CD4-positive, alpha-beta T cell (primary cell): ENCODE data around the gene GNG7. TPM values are rescaled to one million over a fixed set of nuclear protein-coding genes. Genes with fewer than 3 reads are reported as not detected.

ENCODE experiments used
- ATAC-seq: fragments of 200-7000 bp; cut with Tn5 transposase; one replicate; pipeline ENCODE4 v1.10.0; 2022; ENCODE audit warnings: mild to moderate bottlenecking; ENCODE audit not compliant: poor library complexity
- CTCF ChIA-PET: fragments of 350-600 bp; sonication (Branson Sonifier 250); formaldehyde crosslinking; loops from one replicate; lab custom pipeline; 2021; ENCODE audit warnings: antibody characterized with exemption, inconsistent platforms; lab: Charles Lee
- POLR2A ChIA-PET: fragments of 350-600 bp; sonication (Branson Sonifier 250); formaldehyde crosslinking; loops from one replicate; lab custom pipeline; 2021; ENCODE audit warnings: antibody characterized with exemption, inconsistent platforms; lab: Charles Lee
- DNase-seq, 14 experiments: peaks; one replicate each; pipeline ENCODE4 v3.0.0-alpha.2; 2013 to 2020; ENCODE audit warnings: mixed read lengths in 2 of 14
- H3K27ac ChIP-seq, 2 donors: one replicate each; pipeline versions ENCODE4 v1.5.1 to v1.7.0; 2013; ENCODE audit warnings: low read length in 2 of 2, low read depth in 1 of 2, mild to moderate bottlenecking in 1 of 2
- H3K27me3 ChIP-seq, 2 experiments: 1 replicate in 1 of 2; 2 replicates in 1 of 2; pipeline versions ENCODE4 v1.6.1 to v1.7.0; 2013; ENCODE audit warnings: low read length in 2 of 2, control low read depth in 1 of 2, mild to moderate bottlenecking in 1 of 2, moderate library complexity in 1 of 2; ENCODE audit not compliant: insufficient read depth in 2 of 2, control insufficient read depth in 1 of 2
- H3K36me3 ChIP-seq: one replicate; pipeline ENCODE4 v1.6.1; 2013; ENCODE audit warnings: low read length, control low read depth; ENCODE audit not compliant: insufficient read depth
- H3K4me1 ChIP-seq: one replicate; pipeline ENCODE4 v1.6.1; 2013; ENCODE audit warnings: low read length, control low read depth; ENCODE audit not compliant: insufficient read depth
- H3K4me3 ChIP-seq: one replicate; pipeline ENCODE4 v1.5.1; 2013; ENCODE audit warnings: mild to moderate bottlenecking, low read length, moderate library complexity
- H3K9me3 ChIP-seq, 2 experiments: 1 replicate in 1 of 2; 2 replicates in 1 of 2; pipeline versions ENCODE4 v1.6.1 to v1.7.0; 2013; ENCODE audit warnings: low read length in 2 of 2, mild to moderate bottlenecking in 2 of 2, control low read depth in 1 of 2, moderate library complexity in 1 of 2; ENCODE audit not compliant: control insufficient read depth in 1 of 2, insufficient read depth in 1 of 2
- H3K27ac Mint-ChIP-seq: one replicate; pipeline ENCODE4 v1.8.0; 2020; ENCODE audit warnings: mixed read lengths
- H3K27me3 Mint-ChIP-seq: one replicate; pipeline ENCODE4 v1.8.0; 2021; ENCODE audit warnings: mixed read lengths
- H3K36me3 Mint-ChIP-seq: one replicate; pipeline ENCODE4 v1.8.0; 2021; ENCODE audit warnings: low read depth, mixed read lengths
- H3K4me1 Mint-ChIP-seq: one replicate; pipeline ENCODE4 v1.8.0; 2021; ENCODE audit warnings: low read depth, mixed read lengths
- H3K4me3 Mint-ChIP-seq: one replicate; pipeline ENCODE4 v1.8.0; 2020; ENCODE audit warnings: mild to moderate bottlenecking, mixed read lengths
- H3K9me3 Mint-ChIP-seq: one replicate; pipeline ENCODE4 v1.8.0; 2020; ENCODE audit warnings: mixed read lengths
- intact Hi-C, 2 experiments: fragments of 100-400 bp; cut with DNase I in 1 of 2; cut with micrococcal nuclease in 1 of 2; formaldehyde crosslinking; loops; one replicate each; pipeline versions ENCODE4 v1.15.1 to v1.9.0; 2023 to 2025; cut with DNase I, micrococcal nuclease
- total RNA-seq, 174 experiments: library from RNA in 2 of 174; stranded (reverse) in 2 of 174; gene quantifications; one replicate each; pipeline ENCODE4 v1.2.3 and lab custom pipeline; 2021 to 2026
- TF ChIP-seq, protein P1 (sequence below): fragments of 200-600 bp; IDR thresholded peaks from one replicate; pipeline ENCODE4 v1.8.0; 2022; ENCODE audit warnings: antibody characterized with exemption, mild to moderate bottlenecking

The GNG7 gene
- total RNA-seq, 2 experiments from 2014 or later = 5.2 to 5.7 TPM

DNA sequence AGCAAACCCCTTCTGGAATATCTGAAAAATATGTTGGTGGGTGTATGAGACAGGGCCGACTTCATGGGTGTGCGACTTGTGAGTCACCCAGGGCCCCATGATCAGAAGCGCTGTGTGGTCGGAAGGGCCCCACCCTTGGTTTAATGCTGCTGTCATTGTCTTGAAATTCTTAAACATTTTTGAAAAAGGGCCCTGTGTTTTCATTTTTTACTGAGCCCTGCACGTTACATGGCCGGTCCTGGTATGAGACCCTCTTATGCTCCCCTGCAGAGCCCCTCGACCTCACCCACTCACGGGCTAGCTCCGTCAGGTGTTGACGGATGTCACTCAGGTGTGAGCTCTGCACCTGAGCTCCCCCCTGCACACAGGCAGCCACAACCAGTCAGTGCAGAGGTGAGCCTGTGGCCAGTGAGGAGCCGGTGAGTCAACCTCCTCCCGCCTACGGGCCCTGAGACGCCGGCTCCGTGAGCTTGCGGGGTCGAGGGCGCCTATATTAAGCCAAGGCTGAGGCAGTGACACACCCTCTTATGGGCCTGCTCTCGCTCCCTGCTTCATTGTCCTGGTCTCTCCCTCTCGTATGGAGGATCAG lies 198.9 kb downstream of the GNG7 start:
- H3K4me3 ChIP-seq = peak overlapping the region; percentile 16
- H3K27me3 ChIP-seq = no peaks in the 10 kb centered on the region
- ATAC-seq (peak; percentile 78), DNase-seq (peak; percentile 48 to 87 (median 70))
- H3K27ac ChIP-seq = peak overlapping the region; percentile 30 to 86
- TF ChIP-seq, protein P1, sequence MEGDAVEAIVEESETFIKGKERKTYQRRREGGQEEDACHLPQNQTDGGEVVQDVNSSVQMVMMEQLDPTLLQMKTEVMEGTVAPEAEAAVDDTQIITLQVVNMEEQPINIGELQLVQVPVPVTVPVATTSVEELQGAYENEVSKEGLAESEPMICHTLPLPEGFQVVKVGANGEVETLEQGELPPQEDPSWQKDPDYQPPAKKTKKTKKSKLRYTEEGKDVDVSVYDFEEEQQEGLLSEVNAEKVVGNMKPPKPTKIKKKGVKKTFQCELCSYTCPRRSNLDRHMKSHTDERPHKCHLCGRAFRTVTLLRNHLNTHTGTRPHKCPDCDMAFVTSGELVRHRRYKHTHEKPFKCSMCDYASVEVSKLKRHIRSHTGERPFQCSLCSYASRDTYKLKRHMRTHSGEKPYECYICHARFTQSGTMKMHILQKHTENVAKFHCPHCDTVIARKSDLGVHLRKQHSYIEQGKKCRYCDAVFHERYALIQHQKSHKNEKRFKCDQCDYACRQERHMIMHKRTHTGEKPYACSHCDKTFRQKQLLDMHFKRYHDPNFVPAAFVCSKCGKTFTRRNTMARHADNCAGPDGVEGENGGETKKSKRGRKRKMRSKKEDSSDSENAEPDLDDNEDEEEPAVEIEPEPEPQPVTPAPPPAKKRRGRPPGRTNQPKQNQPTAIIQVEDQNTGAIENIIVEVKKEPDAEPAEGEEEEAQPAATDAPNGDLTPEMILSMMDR = no peak
- H3K27me3 Mint-ChIP-seq = no peaks in the 10 kb centered on the region
- CTCF ChIA-PET = interaction anchor here (1.0 to 2.3 kb wide), 6 partner anchors 9 to 133 kb away, joined by 4 to 10 read pairs (median 4); no protein-coding TSS in a partner anchor
- H3K4me1 Mint-ChIP-seq = peaks cover 21% of the 10 kb centered on the region
- peak overlapping the region; percentile 44 for H3K4me3 Mint-ChIP-seq
- H3K4me1 ChIP-seq = peaks cover 36% of the 10 kb centered on the region
- no peaks in the 10 kb centered on the region for H3K9me3 ChIP-seq
- intact Hi-C loops = loop anchor here in 1 of 2 experiments (2.0 kb wide), 1 partner anchor 25 kb away; no protein-coding TSS in a partner anchor
- H3K27ac Mint-ChIP-seq = peak overlapping the region; percentile 89
- no peaks in the 10 kb centered on the region for H3K9me3 Mint-ChIP-seq
- H3K36me3 Mint-ChIP-seq = no peaks in the 10 kb centered on the region
- no peaks in the 10 kb centered on the region for H3K36me3 ChIP-seq
- POLR2A ChIA-PET = interaction anchor here (0.8 to 3.5 kb wide), 4 partner anchors 15 to 58 kb away, joined by 3 to 54 read pairs (median 3); partner anchors contain the start of gene GADD45B

DNA sequence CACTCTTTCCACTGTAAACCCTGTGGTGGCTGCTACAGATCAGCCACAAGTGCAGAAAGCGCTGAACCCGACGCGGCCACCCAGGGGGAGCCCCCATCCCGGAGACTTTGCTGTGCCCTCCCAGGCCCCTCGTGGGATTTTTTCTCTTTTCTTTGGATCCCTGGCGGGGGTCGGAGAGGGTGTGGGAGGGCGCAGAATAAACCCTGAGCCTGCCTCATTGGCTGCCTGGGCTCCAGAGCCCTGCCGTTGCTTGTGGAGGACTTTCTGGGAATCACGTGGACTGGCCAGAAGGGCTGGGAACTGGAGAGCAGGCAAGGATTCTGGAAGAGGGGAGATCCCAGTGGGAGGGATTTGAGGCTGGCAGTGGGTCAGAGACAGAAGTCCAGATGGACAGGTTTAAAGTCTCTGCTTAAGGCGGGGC lies 201.6 kb downstream of the GNG7 start:
- H3K4me1 Mint-ChIP-seq = peaks cover 13% of the 10 kb centered on the region
- no peak overlapping the region for H3K4me3 Mint-ChIP-seq
- H3K36me3 ChIP-seq = no peaks in the 10 kb centered on the region
- ATAC-seq = no peak
- no peaks in the 10 kb centered on the region for H3K9me3 Mint-ChIP-seq
- no peaks in the 10 kb centered on the region for H3K9me3 ChIP-seq
- POLR2A ChIA-PET = no interaction called here
- H3K27me3 Mint-ChIP-seq = no peaks in the 10 kb centered on the region
- TF ChIP-seq, protein P1 = no peak
- H3K4me1 ChIP-seq = peaks cover 33% of the 10 kb centered on the region
- no peak overlapping the region for H3K27ac Mint-ChIP-seq
- H3K36me3 Mint-ChIP-seq = no peaks in the 10 kb centered on the region
- intact Hi-C loops = no loop called here
- DNase-seq = no peak
- no peak overlapping the region for H3K4me3 ChIP-seq
- no peaks in the 10 kb centered on the region for H3K27me3 ChIP-seq
- CTCF ChIA-PET = no interaction called here
- no peak overlapping the region for H3K27ac ChIP-seq

DNA sequence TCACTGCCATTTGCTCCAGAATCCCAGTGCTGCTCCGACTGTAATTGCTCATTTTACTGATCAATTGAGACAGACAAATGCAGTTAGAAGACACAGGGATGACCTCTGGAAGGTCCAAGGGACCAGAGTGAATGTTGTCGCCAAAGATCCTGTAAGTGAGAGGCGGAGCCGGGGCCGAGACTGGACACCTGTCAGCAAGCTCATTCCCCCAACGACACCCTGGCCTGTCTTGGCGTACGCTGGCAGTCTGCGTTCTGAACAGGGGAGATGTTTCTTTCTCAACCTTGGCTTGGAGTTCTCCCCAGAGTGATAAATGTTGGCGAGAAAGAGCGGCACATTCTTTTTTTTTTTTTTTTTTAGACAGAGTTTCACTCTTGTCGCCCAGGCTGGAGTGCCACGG lies 202.3 kb downstream of the GNG7 start:
- no peaks in the 10 kb centered on the region for H3K9me3 Mint-ChIP-seq
- TF ChIP-seq, protein P1 = no peak
- peaks cover 13% of the 10 kb centered on the region for H3K4me1 Mint-ChIP-seq
- intact Hi-C loops = no loop called here
- H3K27me3 Mint-ChIP-seq = no peaks in the 10 kb centered on the region
- Histone ChIP-seq H3K4me1 (peaks cover 40% of the 10 kb centered on the region), H3K4me3 (no peak overlapping the region), H3K36me3 (no peaks in the 10 kb centered on the region), H3K9me3 (no peaks in the 10 kb centered on the region), H3K27me3 (no peaks in the 10 kb centered on the region), H3K27ac (no peak overlapping the region)
- no peak overlapping the region for H3K27ac Mint-ChIP-seq
- ChIA-PET POLR2A (no interaction called here), CTCF (no interaction called here)
- H3K36me3 Mint-ChIP-seq = no peaks in the 10 kb centered on the region
- ATAC-seq (no peak), DNase-seq (no peak)
- H3K4me3 Mint-ChIP-seq = no peak overlapping the region
